Stimulated activated CD8-positive, alpha-beta memory T cell treated with anti-CD3 and anti-CD28 coated beads, Interleukin-7, amount 100 ng/mL, for 4 hours (primary cell): ENCODE results near the gene VGF.
A peak's percentile ranks its signal among the peaks of the same experiment; 100 is the strongest.

ENCODE experiments used
- DNase-seq, 2 donors: peaks; one replicate each; pipeline ENCODE4 v3.0.0-alpha.2; 2020; ENCODE audit warnings: low read depth in 2 of 2

Gene VGF

DNA sequence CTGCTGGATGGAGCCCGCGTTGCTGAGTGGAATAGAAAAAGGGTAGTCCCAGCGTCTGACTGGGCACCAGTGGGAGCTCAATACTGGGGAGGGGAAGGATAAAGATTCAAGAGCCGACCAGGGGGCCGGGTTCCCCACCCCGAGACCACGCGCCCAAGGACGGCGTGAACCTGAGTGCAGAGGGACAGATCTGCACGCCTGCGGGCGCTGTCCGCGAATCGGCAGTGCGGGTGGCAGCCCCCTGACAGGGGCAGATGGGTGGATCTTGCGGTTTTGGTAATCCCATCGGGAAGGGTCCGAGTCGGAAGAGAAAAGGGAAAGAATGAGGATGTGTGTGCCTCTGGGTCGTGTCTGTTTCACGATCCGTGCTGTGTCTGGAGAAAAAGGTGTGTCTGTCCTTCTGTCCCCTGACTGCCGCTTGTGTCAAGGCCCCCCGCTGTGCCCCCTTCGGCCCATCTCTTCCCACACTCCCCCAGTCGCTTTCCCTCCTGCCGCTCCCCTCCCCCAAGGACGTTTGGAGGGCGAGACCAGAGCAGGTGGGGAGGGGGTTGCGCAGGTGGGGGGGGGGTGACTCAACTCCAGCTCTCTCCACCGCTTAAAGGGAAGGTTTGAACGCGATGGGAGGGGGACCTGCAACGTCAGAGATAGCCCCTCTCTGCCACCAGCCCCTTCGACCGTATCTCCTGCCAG lies 734 bp upstream of the VGF start:
- DNase-seq = no peak

DNA sequence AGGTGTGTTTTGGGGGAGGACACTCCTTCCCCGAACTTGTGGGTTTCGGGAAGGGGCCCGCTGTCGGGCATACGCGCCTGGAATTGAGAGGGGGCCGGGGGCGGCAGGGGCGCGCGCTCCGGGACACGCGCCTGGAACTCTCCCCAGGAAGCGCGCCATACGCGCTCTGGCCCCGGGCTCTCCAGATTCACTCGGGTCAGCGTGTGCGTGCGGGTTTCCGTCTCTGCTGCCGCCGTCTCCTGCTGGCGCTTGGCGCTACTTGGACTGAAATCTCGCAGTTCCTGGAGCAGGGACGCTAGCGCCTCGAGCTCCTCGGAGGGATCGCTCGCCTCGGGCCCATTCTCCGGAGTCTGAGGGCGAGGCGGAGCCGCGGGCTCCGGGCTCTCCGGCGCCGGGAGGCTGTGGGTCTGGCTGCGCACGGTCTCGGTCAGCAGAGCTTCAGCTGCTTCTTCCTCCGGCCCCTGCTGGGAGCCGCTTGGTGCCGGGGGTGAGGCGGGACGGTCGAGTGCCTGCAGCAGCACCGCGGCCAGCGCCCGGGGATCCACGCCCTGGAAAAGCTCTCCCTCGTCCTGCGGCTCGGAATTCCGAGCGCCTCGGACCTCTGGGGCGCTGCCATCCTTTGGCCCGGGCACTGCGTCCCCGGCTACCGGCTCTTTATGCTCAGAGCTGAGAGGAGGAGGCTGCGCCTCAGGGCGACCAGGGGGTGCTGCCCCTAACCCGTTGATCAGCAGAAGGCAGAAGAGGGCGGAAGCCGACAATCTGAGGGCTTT lies 1.1 kb downstream of the VGF start:
- DNase-seq = no peak

DNA sequence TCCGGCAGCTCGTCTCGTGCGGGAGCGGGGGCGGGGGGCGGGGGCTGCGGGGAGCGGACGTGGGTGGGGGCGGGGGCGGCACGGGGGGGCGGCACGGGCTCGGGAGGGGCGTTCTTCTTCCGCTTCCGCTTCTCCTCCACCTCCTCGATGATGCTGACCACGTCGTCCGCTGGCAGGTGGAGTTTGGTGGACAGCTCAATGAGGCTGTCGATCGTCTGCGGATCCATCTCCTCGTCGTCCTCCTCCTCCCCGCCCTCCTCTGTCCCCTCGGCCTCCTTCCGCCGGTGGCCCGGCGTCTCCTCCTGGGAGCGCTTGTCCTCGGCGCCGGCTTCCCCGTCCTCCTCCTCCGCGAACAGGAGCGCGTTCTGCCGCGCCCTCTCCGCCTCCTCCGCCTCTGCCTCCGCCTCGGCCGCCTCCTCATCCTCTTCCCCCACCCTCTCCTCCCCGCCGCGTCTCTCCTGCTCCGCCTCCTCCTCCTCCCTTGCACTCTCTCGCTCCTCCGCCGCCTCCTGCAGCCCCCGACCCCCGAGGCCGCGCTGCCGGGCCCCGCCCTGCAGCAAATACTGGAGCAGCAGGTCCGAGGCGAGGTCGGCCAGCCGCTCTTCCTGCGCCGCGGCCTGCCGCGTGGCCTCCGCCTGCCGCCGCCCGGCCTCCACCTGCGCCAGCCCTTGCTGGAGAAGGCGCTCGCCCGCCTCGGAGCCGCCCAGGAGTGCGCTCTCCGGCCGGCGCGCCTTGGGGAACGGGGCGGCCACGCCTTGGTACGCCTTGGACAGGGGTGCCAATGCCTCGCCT lies 1.9 kb downstream of the VGF start:
- no peak for DNase-seq

DNA sequence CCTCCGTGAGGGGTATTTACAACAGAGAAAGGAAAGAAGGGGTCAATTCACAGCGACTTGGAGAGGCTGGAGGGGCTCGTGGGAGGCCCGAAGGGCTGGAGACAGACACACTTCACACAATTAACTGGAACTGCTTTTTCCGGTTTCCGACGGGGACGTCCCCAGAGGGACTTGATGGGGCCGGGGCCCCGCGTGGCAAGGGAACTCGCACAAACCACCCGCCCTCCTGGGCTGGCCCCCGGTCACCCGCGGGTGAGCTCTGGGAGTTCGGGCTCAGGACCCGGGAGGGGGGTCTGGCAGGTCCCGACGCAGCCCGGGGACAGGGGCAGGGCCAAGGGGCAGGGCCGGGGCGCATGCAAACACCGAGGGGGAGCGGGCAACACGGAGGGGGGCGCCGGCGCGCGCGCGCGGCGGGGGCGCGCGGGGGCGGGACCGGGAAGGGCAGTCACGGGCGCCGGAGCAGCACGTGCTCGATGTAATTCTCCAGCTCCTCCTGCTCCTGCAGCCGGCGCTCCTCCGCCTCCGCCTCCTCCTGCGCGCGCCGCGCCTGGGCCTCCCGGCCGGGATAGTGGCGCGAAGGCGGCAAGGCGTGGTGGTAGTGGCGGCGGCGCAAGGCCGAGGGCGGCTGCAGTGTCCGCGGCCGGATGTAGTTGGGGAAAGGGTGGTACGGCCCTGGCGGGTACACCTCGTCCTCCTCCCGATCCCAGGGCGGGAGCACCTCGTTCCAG lies 2.7 kb downstream of the VGF start:
- no peak for DNase-seq

DNA sequence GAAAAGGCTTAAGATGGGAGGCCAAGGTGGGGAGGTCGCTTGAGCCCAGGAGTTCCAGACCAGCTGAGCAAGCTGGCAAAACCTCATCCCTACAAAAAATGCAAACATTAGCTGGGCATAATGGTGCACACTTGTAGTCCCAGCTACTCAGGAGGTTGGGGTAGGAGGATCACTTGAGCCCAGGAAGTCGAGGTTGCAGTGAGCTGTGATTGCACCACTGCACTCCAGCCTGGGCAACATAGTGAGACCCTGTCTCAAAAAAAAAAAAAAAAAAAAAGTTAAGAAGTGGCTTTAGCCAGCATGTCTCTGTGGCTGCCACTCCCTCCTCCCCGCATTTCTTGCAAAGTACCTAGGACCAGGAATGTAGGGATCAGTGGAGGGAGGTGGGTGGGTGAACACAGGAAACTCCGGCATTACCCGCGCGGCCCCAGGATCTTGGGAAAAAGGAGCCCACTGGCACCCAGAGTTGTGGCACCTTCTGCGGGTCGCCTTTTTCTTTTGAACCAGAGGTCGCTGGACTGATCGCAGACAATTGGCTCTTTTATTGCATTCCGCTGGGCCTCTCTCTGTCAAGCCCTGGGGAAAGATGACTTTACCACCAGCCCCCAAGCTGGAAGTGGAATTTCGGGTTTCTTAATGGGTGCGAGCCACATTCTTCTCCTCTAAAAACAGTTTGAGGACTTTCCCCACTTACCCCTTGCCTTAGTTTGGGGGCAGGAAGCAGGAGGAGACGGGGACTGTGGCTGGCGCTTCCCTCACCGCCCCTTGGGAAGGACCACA lies 3.5 kb downstream of the VGF start:
- no peak for DNase-seq

DNA sequence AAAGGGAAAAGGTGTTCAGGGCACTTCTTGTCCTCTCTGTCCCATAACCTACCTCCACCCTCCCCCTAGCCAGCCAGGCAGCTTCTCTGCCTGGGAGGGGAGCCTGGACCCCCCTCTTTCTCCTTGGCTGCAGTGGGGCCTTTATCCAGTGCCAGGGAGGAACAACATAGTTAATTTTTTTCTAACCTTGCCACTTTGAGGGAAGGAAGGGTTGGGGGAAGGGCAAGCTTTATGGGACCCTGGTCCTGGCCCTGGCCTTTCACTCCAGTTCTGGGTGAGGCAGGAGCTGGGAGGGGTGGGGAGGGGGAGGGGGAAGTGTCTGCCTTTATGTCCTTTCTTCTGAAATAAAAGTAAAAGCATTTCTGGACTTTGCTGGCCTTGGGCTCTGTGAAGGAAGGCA lies 4.5 kb downstream of the VGF start:
- DNase-seq = no peak

DNA sequence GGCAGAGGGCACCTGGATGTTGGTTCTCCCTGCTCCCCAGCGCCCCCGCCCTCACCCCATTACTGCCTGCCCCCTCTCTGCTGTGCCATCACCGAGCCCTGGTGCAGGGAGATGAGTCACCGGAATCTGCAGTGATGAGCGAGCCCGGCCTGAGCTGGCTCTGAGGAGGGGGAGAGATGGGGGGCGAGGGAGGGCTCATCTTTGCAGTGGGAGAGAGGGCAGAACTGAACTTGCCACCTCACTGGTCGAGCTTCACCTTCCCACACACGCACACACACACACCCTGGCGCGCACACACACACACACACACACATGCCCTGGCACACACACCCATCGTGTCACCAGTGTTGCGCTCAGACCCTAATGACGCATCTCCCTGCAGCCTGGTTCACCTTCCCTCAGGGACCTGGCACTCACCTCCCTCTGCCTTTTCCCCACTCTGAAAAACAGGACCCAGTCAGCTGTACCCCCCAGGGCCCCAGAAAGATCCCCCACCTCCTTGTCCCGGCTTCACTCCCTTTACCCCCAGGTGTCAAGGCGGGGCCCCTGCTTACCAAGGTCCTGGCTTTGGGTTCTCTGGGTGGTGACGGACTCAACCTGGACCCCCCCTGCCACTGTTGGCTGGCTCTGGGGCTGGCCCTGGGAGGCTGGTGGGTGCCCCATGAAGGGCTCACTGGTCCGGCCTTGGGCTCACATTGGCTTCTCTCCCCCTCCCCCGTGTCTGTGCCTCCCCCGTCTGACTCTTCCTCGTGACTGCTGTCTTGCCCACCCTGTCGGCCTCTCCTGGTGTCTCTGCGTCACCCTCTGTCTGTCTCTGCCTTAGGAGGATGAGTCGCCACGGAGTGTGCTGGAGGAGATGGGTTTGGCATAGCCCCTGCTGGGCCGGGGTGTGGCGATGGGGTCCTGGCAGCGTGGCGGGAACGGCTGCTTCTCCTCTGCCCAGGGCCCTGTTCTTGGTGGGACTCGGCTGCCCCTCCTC lies 5.4 kb downstream of the VGF start:
- DNase-seq = no peak

DNA sequence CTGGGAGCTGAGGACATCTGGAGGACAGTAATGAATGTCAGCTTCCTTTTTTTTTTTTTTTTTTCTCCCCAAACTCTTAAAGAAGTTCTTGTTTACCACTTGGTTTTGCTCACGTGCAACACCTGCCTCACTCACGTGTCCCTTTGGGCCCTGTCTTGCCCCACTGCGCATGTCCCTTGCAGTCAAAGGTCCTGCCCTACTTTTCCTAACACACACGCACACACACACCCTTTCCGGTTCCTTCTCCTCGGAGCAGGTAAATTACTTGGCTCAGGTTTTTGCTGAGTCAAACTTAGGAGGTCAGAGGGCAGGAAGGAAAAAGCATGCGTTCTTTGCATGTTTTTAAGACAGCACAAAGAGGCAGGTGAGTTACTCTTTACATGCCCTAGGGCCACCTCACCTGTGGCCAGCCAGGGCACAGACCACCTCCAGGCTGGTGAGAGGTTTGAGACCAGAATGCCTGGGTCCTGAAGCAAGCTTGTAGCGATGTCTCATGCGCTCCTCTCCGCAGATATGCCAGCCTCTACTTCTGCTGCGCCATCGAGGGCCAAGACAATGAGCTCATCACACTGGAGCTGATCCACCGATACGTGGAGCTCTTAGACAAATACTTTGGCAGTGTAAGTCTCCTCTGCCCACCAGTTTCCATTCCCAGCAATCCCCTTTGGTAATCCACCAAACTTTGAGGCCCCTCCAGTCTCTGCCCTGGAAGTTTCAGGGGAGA lies 8.3 kb downstream of the VGF start:
- DNase-seq = no peak

DNA sequence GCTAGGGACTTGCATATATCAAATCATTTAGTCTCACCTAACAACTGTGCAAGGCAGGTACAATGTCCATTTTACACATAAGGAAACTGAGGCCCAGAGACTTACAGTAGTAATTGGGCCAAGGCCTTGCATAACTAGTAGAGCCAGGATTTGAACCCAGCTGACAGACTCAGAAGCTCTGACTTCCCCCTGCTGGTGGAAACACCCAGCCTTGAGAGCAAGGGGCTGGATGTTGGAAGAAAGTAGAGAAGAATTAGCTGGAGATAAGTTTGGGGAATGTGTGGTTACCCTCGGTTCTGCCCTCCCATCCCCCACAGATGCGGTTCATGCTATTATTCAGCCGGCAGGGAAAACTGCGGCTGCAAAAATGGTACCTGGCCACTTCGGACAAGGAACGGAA lies 9.1 kb downstream of the VGF start:
- no peak for DNase-seq

DNA sequence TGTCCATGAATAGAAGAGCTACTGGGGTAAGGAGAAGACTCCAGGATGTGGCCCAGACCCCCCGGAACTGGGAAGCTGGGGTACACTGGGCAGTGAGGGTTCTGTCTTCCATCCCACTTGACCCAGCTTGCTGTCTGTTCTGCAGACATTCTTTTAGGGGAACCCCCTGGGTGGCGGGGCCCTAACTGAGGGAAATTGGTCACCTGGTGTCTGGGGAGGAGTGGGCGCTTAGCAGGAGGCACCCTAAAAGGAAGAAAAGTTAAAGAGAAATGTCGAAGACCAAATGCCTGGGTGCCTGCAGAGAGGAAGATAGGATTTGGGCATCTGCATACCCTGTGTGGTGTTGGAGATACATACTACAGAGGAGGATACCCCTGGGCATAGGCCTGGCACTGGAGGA lies 10.1 kb downstream of the VGF start:
- DNase-seq = no peak

DNA sequence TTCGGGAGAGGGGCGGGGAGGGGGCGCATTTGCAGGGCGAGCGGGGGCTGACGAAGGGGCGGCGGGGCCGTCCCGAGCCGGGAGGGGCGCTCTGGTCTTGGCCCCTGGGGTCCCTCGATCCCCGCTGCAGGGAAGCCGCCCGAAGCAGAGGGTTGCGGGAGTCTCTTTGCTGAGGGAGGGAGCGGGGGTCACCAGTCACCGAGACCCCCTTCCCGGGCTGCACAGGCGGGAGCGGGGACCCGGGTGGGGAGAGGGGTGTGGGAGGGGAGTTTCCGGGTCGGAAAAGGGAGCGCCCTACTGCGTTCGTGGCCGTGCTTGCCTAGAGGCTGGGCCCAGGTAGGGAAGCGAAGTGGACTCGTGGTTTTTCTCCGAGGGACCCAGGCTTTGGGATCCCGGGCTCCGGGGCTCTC lies 10.7 kb downstream of the VGF start:
- no peak for DNase-seq

DNA sequence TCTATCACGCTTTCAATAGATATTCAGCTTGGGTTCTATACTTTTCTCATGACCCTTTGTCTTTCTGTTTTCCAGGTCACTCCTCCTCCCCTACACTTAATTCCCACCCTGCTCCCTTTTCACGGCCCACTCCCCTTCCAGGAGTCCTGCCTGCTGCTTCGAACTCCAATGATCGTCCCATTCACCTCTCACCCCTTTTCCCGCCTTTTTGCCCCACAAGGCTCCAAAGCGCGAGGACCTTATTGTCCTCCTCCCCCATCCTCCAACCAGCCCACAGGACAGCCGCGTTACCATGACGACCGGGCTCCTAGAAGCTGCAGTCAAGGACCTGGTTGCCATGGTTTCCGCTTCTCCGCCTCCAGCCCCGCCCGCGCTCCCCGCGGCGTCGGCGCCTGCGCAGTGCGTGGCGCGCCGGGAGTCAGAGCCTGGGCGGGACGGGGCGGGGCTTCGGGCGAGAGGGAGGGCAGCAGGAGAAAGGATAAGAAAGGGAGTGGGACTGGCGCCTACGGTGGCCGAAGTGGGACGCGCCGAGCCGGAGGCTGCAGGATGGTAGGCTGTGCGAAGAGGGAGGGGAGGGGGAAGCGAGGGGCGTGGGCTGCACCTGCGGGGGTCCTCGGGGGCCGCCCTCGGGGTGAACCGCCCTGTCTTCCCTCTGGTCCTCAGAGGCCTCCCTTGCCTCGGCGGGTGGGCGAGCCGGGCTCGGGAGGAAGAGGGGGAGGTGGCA lies 11.2 kb downstream of the VGF start, which contains the start of gene AP1S1:
Gene AP1S1, plus strand, starts transcription at position 508 of the 724 bp plus-strand sequence. Its CDS starts 39 bp downstream, at position 547.
- peak; percentile 82 to 85 for DNase-seq

DNA sequence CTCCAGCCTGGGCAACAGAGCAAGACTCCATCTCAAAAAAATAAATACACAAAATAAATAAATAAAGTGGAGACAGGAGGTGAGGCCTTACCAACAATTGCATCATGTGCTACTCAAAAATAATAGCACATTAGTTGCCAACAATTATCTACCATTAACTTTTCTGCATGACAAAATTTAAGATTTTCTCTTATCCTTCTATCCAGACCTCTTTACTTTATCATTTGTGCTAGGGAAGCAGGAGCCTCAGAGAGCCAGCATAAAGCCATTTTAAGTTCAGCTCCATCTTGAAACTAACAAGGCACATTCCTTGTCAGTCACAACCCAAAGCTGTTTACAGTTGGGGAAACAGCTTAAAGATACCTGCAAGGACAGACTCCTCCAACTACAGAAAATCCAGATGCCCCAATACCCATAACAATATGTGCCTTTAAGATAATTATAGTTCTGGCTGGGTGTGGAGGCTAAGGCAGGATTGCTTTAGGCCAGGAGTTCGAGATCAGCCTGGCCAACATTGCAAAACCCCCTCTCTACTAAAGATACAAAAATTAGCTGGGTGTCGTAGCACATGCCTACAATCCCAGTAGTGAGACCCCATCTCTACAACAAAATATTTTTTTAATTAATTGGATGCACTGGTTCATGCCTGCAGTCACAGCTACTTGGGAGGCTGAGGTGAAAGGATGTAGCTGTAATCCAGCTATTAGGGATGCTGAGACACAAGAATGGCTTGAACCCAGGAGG lies 13.3 kb downstream of the VGF start:
- no peak for DNase-seq

DNA sequence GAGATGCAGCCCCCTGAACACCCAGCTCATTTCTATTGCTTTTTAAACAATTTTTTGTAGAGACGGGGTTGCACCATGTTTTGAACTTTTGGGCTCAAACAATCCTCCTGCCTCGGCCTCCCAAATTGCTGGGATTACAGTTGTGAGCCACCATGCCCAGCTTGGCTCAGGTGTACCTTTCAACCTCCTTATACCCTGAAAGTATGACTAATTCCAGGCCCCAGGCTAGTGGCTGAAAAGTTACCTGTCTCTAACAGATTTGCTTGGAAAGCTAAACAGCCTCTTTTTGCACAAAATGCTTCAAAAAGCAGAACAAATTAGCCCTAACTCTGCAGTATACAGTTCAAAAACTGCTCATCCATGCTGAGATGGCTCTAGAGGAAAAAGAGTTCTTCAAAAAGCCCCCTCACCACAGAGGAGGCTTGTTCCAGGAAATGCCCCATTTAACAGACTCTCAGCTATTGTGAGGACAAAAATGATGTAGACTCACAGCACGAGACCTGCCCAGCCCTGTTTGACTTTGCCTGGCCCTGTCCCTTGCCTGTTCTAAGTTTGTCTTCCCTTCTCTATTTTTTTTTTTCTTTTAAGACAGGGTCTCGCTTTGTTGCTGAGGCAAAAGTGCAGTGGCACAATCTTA lies 24.5 kb downstream of the VGF start:
- no peak for DNase-seq

DNA sequence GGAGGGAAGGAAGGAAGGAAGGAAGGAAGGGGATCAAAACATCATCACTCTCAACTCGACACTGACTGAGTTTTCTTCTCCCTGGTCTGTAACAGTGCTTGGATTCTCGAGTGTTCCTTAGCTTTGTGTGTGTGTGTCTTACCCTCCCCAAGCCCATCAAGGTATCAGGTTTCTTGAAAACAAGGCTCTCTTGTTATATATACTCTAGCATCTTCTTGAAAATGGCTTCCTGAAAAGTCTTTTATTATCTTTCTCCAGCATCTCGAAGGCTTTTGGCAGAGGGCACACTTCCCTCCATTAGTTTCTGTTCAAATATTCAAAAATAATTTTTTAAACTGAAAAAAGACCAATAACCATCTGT lies 25.1 kb downstream of the VGF start:
- DNase-seq = no peak

DNA sequence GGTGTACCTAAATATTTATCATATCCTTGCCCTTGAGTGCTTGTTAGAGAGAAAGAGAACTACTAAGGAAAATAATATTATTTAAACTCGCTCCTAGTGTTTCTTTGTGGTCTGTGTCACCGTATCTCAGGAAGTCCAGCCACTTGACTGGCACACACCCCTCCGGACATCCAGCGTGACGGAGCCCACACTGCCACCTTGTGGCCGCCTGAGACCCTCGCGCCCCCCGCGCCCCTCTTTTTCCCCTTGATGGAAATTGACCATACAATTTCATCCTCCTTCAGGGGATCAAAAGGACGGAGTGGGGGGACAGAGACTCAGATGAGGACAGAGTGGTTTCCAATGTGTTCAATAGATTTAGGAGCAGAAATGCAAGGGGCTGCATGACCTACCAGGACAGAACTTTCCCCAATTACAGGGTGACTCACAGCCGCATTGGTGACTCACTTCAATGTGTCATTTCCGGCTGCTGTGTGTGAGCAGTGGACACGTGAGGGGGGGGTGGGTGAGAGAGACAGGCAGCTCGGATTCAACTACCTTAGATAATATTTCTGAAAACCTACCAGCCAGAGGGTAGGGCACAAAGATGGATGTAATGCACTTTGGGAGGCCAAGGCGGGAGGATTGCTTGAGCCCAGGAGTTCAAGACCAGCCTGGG lies 27.0 kb downstream of the VGF start:
- DNase-seq = peak; percentile 86 to 93

DNA sequence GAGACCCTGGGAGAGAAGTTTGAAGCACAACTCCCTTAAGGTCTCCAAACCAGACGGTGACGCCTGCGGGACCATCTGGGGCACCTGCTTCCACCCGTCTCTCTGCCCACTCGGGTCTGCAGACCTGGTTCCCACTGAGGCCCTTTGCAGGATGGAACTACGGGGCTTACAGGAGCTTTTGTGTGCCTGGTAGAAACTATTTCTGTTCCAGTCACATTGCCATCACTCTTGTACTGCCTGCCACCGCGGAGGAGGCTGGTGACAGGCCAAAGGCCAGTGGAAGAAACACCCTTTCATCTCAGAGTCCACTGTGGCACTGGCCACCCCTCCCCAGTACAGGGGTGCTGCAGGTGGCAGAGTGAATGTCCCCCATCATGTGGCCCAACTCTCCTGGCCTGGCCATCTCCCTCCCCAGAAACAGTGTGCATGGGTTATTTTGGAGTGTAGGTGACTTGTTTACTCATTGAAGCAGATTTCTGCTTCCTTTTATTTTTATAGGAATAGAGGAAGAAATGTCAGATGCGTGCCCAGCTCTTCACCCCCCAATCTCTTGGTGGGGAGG lies 27.6 kb downstream of the VGF start:
- no peak for DNase-seq
